ENCODE measurements around the gene TULP4.
A peak's percentile ranks its signal among the peaks of the same experiment; 100 is the strongest.

Gene TULP4

GRCh38 chr6:158398252-158399024 is 86.2 kb downstream of the TULP4 start:
- DNase-seq = no peak

DNA sequence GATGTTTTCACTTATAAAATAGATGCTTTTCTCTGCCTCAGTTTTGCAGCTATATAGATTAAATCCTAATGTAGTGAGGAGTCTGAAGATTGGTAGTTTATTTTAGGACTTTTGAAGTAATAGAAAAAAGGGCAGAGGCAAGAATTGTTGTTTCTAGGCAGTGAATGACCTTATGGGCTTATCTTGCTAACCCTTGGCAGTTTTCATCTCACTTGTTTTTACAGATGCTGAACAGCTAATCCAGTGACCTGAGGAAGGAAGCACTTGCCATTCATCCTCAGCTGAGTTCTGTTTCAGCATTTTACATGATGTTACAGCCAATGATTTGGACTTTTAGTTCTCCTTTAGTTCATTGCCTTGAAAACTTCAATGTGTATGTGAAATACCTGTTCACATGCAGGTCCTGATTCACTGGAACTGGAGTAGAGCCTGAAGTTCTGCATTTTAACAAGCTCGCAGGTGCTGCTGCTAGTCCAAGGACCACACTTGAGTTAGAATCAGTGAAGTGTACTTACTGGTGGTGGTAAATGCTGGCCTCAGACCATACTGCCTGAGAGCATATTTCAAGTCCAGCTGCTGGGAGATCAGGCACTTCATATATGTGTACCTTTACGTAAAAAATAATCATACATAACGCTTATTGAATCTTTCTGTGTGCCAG is 86.9 kb downstream of the TULP4 start:
- no peak for DNase-seq

DNA sequence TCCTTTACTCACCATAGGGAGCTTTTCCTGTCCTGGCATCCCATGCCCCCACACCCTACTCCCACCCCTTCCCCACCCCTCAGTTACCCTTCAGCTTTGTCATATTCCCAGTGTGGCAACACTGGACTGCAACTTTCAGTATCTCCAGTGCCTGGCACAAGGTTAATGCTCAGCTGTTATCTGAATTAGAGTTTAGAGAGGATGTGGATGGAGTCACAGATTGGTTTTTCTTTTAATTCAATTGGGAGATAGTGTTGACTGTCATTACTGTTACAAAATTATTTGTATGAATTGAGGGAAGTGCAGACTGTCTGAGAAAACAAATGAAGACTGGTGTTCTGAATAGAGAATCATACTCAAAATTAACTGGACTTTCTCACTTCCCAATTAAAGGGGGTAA is 89.9 kb downstream of the TULP4 start:
- no peak for DNase-seq

GRCh38 chr6:158405321-158405831 is 93.1 kb downstream of the TULP4 start:
- peak; percentile 41 for DNase-seq

DNA sequence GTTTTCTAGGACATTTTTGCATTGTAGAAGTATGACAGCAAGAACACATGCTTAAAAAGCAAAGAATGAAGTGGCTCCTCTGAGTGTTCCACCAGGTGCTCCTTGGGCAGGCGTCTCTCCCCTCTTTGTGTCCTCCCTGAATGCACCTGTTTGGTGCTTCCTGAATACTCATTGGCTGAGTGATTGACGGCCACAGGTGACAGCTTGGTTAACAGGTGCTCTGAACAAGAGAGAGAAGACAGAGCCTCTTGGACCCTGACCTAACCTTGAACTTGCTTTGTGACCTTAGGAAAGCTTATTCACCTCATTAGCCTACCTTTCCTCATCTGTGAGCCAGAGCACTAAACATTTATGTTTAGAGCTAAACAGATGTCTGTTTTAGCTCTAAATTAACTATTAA is 93.7 kb downstream of the TULP4 start:
- DNase-seq = no peak

DNA sequence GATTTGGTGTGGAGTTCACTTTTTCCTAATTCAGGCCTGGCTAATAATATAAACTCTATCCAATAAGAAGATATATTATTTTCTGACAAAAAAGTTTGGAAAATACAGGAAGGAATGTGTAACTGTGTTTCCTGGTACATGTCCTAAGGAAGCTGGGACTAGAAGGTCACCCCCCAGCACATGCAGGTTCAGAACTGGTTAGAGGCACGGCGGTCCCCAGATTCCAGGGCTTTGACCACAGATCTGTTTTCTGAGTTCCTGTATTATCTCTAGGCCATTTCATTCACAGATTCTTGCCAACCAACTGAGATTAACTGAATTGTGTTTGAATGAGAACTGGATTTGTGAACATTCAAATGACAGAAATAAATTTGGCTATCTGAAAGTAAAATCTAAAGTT is 94.5 kb downstream of the TULP4 start:
- no peak for DNase-seq

- no peak for DNase-seq
Observed at GRCh38 chr6:158408013-158408412, 95.7 kb downstream of the TULP4 start.

DNA sequence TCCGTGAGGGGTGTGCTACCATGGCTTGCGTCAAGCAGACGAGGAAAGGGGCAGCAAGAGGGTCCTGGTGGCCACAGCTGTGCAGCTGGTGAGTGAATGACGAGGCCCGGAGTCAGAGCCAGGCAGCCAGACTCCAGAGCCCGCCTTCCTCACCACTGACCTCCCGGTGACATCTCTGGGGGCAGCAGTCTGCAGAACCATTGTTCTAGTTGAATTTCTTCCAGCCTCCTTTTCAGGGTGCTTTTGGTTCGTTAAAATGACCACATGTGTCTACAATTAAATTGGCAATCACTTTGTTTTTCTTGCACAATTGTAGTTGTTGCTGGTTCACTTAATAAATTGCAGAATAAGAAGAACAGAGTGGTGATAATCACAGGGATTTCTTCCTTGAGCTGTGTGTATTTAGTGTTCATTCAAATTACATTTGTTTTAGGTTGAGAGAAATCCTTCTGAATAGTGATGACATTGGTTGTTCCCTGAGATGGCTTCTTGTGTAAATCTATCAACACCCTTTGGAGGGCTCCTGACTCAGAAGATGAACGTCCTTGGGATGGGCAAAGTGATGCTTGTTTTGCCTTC is 96.4 kb downstream of the TULP4 start:
- DNase-seq = peak; percentile 78

- DNase-seq = peak; percentile 12
Observed at GRCh38 chr6:158409451-158409850, 97.2 kb downstream of the TULP4 start.

DNA sequence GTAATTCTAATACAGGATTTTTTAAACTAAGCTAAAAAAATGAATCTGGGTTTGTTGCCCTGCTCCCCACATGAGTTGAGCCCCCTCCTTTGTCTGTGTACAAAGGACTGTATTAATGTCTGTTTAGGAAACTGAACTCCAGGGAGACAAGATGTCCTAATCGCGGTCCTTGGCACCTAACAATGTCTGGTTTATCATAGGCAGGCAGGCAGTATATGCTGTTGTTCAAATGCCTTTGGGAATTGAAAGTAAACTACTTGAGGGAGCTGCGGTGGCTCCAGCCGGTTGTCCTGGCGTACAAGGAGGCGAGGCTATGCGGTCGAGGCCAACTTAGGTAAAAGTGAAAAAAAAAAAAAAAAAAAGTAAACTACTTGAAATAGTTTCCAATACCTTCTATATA is 98.5 kb downstream of the TULP4 start:
- peak; percentile 44 for DNase-seq

DNA sequence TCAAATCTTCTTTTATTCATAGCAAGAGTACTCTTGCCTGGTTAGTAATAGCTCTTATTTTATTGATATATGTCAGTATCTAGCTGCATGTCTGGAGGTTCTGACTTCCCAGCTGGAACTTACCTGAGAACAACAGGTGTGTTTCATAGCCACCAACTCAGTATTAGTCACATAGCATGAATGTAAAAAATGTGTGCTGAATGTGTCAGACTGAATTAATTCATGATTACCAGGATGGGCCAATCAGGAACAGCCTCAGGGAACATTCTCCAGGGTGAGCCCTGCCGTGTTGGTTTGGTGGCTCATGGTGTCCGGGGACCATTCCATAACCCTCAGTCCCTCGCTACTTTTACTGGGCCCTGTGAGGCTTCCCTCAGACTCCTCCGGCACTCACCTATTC is 99.7 kb downstream of the TULP4 start:
- no peak for DNase-seq

DNA sequence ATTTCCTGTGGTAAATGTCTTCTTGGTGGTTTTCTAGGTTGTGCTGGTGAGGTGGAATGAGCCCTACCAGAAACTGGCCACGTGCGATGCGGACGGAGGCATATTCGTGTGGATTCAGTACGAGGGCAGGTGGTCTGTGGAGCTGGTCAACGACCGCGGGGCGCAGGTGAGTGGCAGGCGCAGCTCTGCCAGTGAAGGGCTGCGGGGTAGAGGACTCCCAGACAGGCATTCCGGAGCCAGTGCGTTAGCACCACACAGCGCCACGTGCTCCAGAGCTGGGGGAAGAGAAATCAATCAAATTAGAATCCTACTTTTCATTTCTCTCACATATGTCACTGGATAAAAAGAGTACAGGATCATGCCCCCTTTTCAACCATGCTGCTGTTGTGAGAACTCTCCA is 100.8 kb downstream of the TULP4 start:
- no peak for DNase-seq

DNA sequence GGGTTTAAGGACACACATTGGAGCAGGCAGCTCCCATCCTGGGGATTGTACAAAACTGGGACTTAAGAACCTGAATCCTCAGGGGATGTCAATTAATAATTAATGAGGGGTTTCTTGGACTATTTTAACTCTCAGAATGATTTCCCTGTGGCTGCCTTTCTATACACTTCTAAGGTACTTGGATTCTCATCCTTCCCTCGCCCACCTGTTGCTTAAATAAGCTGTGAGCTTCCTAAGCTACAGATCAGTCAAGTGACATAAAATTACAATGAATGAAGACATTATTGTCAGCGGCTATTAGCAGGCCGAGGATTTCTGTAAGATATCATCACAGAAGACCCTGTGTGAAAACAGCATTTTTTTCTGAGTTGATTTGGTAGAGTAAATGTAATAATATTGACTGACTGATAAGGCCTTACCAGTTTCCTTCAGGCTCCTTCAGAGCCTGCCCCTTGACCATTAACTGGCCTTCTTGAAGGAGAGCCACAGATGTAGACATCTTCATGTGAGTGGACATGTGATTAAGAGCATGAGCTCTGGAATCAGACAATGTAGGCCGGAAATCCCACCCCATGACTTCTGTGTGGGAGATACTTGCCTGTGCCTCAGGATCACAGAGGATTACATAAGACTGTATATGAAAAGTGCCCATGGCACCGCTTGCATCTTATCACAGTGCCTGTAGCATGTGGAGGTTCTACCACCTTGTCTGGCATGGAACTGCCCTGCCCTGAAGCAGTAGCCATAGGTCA is 101.7 kb downstream of the TULP4 start:
- no peak for DNase-seq

DNA sequence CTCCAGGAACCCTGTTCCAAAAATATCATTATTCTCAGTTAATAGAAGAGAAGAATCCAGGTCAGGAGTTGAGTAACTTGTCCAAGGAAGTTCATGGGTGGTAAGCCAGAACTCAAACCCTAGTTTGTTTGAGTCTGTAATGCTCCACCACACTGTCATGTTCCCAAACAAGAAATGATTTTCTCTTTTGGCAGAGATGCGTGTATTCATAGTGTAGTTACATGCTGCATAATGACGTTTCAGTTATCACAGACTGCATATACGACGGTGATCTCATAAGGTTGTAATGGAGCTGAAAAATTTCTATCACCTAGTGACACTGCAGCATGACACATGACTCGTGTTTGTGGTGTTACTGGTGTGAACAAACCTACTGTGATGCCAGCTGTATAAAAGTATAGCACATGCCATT is 102.6 kb downstream of the TULP4 start:
- DNase-seq = no peak

GRCh38 chr6:158415666-158416065 is 103.4 kb downstream of the TULP4 start:
- DNase-seq = no peak

DNA sequence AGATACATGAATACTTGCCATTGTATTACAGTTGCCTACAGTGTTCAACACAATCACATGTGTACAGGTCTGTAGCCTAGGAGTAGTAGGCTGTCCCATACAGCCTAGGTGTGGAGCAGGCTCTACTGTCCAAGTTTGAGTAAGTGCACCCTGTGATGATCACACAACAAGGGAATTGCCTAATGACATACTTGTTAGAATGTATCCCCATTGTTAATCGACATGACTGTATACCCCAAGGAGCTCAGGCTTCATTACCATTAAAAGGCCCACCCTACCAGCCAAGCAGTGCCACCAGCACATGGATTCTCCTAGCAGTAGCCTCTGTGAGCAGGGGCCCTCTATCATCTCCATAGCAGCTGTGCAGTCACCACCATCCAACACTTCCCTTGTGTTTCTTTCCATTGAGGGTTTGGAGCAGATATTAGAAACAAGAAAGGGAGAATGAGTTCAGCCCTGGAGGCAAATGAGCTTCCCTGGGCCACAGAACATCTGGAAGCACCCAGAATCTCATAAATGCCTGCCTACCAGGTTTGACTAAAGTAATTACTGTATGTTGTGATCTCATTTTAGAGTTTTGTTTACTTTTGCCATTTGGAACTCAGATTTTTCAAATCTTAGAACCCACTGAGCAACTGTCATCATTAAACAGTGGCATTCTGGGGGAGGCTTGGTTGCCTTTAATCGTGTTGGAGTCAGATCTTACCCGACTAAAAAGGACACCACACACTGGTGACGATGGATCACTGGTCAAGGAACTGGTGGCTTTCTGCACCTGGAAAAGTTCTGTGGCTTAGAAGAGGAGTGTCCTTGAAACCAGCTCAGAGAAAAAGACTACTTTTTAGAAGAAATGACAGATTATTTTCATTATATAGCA is 104.9 kb downstream of the TULP4 start:
- peak; percentile 62 for DNase-seq

- DNase-seq = no peak
Observed at GRCh38 chr6:158417760-158418098, 105.5 kb downstream of the TULP4 start.

GRCh38 chr6:158418501-158418900 is 106.2 kb downstream of the TULP4 start:
- DNase-seq = no peak

- no peak for DNase-seq
Observed at GRCh38 chr6:158419339-158419909, 107.2 kb downstream of the TULP4 start.

- DNase-seq = no peak
Observed at GRCh38 chr6:158421381-158421780, 109.1 kb downstream of the TULP4 start.

- no peak for DNase-seq
Observed at GRCh38 chr6:158422629-158423238, 110.5 kb downstream of the TULP4 start.

GRCh38 chr6:158431036-158431435 is 118.8 kb downstream of the TULP4 start:
- DNase-seq = no peak

Data from NCI-H69 (cell line).